Activated T-helper 17 cell treated with anti-CD3 and anti-CD28 coated beads, Interleukin-2, amount 50 U/mL, for 72 hours (primary cell): ENCODE data around the gene HCAR1. TPM values are rescaled to one million over a fixed set of nuclear protein-coding genes. Genes with fewer than 3 reads are reported as not detected.
"Not testable (repeated sequence)": the region's sequence is repeated elsewhere in the genome, so short reads cannot be mapped to it uniquely, and the experiment has no call there.

Experiments used
- ATAC-seq: fragments of 150-1000 bp; cut with Tn5 transposase; replicated peaks from 2 replicates; pipeline ENCODE4 v1.10.0; 2021; ENCODE audit warnings: mild to moderate bottlenecking, moderate library complexity
- H3K27ac Mint-ChIP-seq: one replicate; pipeline ENCODE4 v1.8.0; 2022; ENCODE audit warnings: mixed read lengths
- H3K27me3 Mint-ChIP-seq: one replicate; pipeline ENCODE4 v1.8.0; 2022; ENCODE audit warnings: mixed read lengths
- H3K36me3 Mint-ChIP-seq: one replicate; pipeline ENCODE4 v1.8.0; 2022; ENCODE audit warnings: low read depth, mild to moderate bottlenecking, mixed read lengths
- H3K4me1 Mint-ChIP-seq: one replicate; pipeline ENCODE4 v1.8.0; 2022; ENCODE audit warnings: mixed read lengths
- H3K4me3 Mint-ChIP-seq: one replicate; pipeline ENCODE4 v1.8.0; 2022; ENCODE audit warnings: mild to moderate bottlenecking, mixed read lengths
- H3K9me3 Mint-ChIP-seq: one replicate; pipeline ENCODE4 v1.8.0; 2022; ENCODE audit warnings: mixed read lengths
- total RNA-seq, 2 donors: library from RNA; stranded (reverse); gene quantifications; one replicate each; pipeline ENCODE4 v1.2.3, GENCODE V29; 2022

HCAR1 gene
- total RNA-seq, 2 donors from 2014 or later, result 0.64 TPM; not detected in 1

DNA sequence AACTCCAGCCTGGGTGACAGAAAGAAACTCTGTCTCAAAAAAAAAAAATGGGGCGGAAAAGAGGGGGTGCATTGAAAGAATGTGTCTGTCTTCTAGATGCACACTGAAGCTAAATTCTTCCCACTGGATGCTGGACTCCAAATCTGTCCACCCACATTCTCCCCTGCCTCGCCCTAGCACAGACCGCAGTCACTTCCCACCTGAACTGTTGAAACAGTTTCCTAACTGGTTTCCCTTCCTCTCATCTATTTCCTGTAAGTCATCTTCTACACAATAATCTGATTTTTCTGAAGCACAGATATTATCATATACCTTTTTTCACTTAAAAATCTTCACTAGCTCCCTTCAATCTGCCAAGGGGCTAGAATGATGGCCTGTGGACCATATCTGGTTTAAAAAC, 1.5 kb upstream of the HCAR1 start:
- H3K9me3 Mint-ChIP-seq, result no peaks in the 10 kb centered on the region
- peaks cover 28% of the 10 kb centered on the region for H3K4me1 Mint-ChIP-seq
- ATAC-seq, result peak; percentile 42
- H3K27ac Mint-ChIP-seq, result peak overlapping the region; percentile 88
- H3K27me3 Mint-ChIP-seq, result peaks cover 4% of the 10 kb centered on the region
- peak overlapping the region; percentile 59 for H3K4me3 Mint-ChIP-seq
- H3K36me3 Mint-ChIP-seq, result no peaks in the 10 kb centered on the region

DNA sequence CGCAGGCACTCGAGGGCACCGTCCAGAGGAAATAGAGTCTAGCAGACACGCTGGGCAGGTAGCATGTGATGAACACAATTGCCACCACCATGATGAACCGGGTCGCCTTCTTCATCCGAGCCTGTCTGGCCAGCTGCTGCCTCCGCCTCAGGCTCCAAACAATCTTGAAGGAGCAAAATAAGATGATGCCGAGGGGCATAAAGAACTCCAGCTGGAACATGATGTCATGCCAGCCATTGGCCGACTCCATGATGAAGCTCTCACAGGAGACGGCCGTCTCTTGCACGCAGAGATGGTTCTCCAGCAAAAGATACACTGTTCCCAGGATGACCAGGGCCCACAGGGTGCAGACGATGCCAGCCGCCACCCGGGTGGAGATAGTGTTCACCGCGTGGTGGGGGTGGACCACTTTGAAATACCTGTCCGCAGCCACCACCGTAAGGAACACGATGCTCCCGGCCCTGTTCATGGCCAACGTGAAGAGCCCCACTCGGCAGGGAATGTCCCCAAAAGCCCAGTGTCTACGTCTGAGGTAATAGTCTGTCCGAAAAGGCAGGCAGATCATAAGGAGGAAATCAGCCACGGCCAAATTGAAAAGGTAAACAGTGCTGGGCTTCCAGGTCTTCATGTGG, 945 bp downstream of the HCAR1 start:
- peaks cover 4% of the 10 kb centered on the region for H3K27me3 Mint-ChIP-seq
- no peaks in the 10 kb centered on the region for H3K36me3 Mint-ChIP-seq
- H3K4me1 Mint-ChIP-seq, result peaks cover 37% of the 10 kb centered on the region
- H3K9me3 Mint-ChIP-seq, result no peaks in the 10 kb centered on the region
- ATAC-seq, result no peak
- H3K27ac Mint-ChIP-seq, result peak overlapping the region; percentile 28
- peak overlapping the region; percentile 63 for H3K4me3 Mint-ChIP-seq

DNA sequence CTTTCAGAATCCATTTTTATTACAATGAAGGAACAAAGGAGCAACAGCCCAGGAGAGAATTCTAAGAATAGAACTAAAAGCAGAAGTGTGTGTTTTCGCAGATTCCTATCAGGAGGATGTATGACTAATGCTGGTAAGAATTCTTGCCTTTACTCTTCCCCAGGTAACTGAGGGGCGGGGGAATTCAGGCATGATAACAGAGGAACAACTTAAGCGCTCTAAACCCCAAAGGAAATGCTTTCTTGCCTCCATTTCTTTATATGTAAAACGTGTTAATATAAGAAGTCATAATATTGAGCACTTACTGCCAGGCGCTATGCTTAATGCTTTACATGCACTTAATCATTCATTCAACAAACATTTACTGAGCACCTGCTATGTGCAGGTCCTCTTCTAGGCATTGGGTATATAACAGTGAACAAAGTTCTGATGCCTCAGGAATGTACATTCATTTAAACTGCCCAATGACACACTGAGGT, 4.5 kb downstream of the HCAR1 start:
- peak; percentile 70 for ATAC-seq
- peaks cover 4% of the 10 kb centered on the region for H3K27me3 Mint-ChIP-seq
- peaks cover 29% of the 10 kb centered on the region for H3K4me1 Mint-ChIP-seq
- peak overlapping the region; percentile 69 for H3K27ac Mint-ChIP-seq
- no peaks in the 10 kb centered on the region for H3K9me3 Mint-ChIP-seq
- H3K4me3 Mint-ChIP-seq, result peak overlapping the region; percentile 72
- H3K36me3 Mint-ChIP-seq, result peaks cover 2% of the 10 kb centered on the region

DNA sequence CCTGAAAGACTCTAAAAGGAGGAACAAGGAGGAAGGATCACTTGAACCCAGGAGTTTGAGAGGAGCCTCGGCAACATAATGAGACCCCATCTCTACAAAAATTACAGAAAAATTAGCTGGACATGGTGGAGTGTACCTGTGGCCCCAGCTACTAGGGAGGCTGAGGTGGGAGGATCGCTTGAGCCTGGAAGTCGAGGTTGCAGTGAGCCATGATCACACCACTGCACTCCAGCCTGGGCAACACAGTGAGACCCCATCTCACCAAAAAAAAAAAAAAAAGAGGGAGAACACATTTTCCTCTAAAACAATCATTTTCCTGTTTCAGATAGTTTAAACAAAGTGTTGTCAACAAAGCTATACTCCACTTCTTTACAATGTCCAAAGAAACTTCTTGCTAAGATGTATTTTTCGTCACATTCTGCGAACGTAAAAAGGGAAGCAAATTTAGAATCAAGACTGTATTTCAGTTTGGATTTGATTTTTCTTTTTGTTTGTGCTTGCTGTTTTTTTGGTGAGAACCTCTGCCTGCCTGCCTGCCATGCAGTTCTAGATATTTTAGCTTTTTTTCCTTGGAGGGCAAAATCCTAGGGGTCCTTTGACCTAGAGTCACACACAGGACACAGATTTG, 5.1 kb downstream of the HCAR1 start:
- H3K27me3 Mint-ChIP-seq, result peaks cover 4% of the 10 kb centered on the region
- ATAC-seq, result no peak
- H3K36me3 Mint-ChIP-seq, result peaks cover 5% of the 10 kb centered on the region
- H3K9me3 Mint-ChIP-seq, result no peaks in the 10 kb centered on the region
- peaks cover 33% of the 10 kb centered on the region for H3K4me1 Mint-ChIP-seq
- H3K27ac Mint-ChIP-seq, result peak overlapping the region; percentile 69
- peak overlapping the region; percentile 72 for H3K4me3 Mint-ChIP-seq

DNA sequence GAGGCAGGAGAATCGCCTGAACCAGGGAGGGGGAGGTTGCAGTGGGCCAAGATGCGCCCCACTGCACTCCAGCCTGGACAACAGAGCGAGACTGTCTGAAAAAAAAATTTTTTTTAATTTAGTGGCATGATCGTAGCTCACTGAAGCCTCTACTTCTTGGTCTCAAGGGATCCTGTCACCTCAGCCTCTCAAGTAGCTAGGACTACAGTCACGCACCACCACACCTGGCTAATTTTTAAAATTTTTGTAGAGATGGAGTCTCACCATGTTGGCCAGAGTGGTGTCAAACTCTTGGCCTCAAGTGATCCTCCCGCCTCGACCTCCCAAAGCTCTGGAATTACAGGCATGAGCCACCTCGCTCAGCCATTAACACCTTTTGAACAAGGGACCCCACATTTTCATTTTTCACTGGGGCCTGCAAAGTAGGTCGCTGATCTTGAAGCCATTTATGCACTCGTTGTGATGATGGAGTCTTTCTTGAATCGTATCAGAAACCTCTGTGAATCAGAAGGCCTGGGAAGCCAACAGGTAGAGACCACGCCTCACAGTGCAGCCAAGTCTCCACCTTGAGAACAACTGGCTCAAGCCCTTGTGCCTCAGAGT, 5.9 kb downstream of the HCAR1 start:
- Mint-ChIP-seq H3K36me3 (peaks cover 5% of the 10 kb centered on the region), H3K4me3 (peak overlapping the region; percentile 72), H3K27me3 (peaks cover 8% of the 10 kb centered on the region), H3K4me1 (peaks cover 32% of the 10 kb centered on the region), H3K27ac (no peak overlapping the region), H3K9me3 (no peaks in the 10 kb centered on the region)
- ATAC-seq, result no peak

DNA sequence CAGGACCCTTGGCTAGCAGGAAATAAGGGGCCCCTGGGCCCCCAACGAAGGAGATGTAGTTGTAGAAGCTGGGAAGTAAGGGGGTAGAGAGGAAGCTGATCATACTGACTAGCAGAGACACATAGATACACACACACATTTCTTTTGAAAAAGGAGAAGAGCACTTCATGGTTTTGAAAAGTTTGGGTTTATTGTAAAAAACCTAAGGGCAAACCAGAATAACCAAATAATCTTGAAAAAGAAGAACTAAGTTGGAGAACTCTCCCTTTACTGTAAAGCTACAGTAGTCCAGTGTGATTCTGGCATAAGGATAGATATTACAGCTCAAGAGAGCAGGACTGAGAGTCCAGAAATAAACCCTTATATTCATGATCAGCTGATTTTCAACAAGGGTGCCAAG, 8.3 kb downstream of the HCAR1 start:
- H3K4me3 Mint-ChIP-seq, result peak overlapping the region; percentile 12
- H3K27ac Mint-ChIP-seq, result peak overlapping the region; percentile 85
- H3K9me3 Mint-ChIP-seq, result no peaks in the 10 kb centered on the region
- no peak for ATAC-seq
- H3K27me3 Mint-ChIP-seq, result peaks cover 3% of the 10 kb centered on the region
- H3K4me1 Mint-ChIP-seq, result peaks cover 30% of the 10 kb centered on the region
- H3K36me3 Mint-ChIP-seq, result peaks cover 5% of the 10 kb centered on the region

DNA sequence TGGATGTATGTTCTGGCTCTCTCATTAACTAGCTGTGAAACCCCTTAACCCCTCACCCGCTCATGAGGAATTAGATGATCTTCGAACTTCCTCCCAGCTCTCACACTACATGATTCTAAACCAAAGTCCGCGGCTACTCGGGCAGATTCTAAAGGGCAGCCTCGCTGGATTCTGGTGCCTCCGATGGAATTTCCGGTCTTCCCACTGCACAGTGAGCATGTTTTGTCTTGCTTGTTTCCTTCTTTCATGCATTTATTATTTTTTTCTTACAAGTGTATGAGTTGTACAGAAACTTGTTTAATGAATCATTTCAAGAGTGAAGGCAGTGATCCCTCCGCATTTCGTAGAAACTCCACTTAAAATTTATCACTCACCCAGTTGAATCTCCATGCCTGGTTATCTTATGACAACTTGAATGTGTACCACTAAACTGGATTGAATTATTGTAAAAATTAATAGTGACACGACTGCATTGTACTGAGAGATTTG, 9.5 kb downstream of the HCAR1 start:
- Mint-ChIP-seq H3K27ac (peak overlapping the region; percentile 85), H3K4me1 (peaks cover 26% of the 10 kb centered on the region), H3K27me3 (peaks cover 3% of the 10 kb centered on the region), H3K4me3 (peak overlapping the region; percentile 60), H3K9me3 (no peaks in the 10 kb centered on the region), H3K36me3 (peaks cover 5% of the 10 kb centered on the region)
- ATAC-seq, result peak; percentile 68

DNA sequence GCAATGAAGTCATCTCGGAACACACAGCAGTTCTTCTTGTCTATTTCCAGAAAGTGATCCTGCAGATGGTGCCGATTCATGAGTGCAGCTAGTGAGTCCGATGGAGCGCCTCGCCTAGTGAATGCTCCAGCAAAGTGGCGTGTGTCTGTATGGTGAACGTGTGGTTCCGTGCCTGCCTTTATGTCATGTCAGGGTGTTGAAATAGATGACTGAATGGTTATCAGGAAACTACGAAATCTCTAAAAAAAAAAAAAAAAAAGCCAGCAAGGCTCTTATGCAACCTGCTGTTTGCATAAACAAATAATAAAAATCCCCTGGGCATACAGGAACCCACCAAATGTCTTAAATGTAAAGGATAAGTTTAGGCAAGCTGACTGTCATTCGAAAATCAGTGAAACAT, 14.0 kb downstream of the HCAR1 start, which contains the start of gene HCAR3:
TSS of gene HCAR3 (minus strand) at position 154 of the 400 bp plus-strand sequence. CDS start at position 80, 74 bp downstream.
- ATAC-seq, H3K36me3 Mint-ChIP-seq: not testable (repeated sequence)

DNA sequence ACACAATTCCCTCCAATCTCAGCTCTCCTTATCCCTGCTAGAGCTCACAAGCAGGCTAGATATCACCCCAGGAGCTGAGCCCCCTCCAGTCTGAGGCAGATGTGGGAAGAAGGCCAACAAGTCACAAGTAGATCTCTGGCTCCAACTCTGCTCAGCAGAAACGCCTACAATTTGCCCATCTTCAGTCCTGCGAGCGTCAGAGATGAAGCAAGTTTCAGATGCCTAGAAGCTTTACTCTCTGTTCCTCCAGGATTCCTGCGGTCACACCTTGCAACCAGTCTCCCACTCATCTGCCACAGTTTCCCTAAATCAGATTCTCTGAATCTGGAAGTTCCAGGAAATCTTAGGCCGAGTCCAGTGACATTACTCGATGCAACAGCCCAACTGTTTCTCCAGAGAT, 15.4 kb downstream of the HCAR1 start:
- H3K9me3 Mint-ChIP-seq, H3K27me3 Mint-ChIP-seq, H3K36me3 Mint-ChIP-seq, ATAC-seq, H3K4me3 Mint-ChIP-seq, H3K4me1 Mint-ChIP-seq, H3K27ac Mint-ChIP-seq: not testable (repeated sequence)

More for the DNA sequence above, 14.0 kb downstream of the HCAR1 start, which contains the start of gene HCAR3:
- not testable (repeated sequence) for H3K9me3 Mint-ChIP-seq, H3K27me3 Mint-ChIP-seq, H3K27ac Mint-ChIP-seq, H3K4me3 Mint-ChIP-seq
- H3K4me1 Mint-ChIP-seq, result peaks cover 12% of the 10 kb centered on the region

DNA sequence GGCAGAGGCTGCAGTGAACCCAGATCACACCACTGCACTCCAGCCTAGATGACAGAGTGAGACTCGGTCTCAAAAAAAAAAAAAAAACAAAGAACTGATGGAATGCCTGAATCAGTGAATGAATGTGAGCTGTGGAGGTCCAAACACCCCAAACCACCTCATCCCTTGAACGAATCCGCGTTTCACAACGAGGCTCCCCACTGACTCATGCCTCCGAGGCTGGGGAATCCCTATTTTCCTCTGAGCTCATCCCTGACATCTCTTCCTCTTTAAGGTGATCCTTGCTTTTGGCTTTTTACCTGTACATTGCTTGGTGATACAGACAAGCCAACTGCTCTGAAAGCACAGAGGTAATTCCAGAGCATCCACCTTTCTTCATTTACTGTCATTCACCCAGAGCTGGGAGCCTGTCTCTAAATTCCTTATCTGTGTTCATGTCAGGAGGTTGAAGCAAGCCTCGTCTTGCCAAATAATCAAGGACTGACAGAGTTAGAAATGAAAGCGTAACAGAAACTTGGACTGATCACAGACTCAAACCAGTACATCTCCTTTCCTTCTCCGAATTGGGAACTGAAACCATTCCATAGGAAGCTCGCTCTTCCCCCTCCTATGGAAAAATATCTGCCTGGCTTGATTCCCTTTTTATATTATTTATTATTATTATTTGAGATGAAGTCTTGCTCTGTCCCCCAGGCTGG, 17.0 kb downstream of the HCAR1 start:
- not testable (repeated sequence) for H3K4me1 Mint-ChIP-seq, H3K4me3 Mint-ChIP-seq, H3K9me3 Mint-ChIP-seq, ATAC-seq, H3K27ac Mint-ChIP-seq, H3K27me3 Mint-ChIP-seq, H3K36me3 Mint-ChIP-seq

DNA sequence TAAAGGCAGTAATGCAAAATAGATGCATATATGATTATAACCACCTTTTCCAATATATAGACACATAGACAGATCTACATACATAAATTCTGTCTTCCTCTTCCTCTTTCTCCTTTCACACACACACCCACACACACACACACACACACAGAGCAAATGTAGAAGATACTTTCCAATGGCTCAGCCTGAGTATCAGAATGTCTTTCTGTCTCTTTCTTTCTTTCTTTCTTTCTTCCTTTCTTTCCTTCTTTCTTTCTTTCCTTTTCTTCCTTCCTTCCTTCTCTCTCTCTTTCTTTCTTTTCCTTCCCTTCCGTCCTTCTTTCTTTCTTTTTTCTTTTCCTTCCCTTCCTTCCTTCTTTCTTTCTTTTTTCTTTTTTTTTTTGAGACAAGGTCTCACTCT, 19.4 kb downstream of the HCAR1 start:
- H3K36me3 Mint-ChIP-seq, H3K4me1 Mint-ChIP-seq, ATAC-seq, H3K27ac Mint-ChIP-seq, H3K9me3 Mint-ChIP-seq, H3K27me3 Mint-ChIP-seq, H3K4me3 Mint-ChIP-seq: not testable (repeated sequence)

DNA sequence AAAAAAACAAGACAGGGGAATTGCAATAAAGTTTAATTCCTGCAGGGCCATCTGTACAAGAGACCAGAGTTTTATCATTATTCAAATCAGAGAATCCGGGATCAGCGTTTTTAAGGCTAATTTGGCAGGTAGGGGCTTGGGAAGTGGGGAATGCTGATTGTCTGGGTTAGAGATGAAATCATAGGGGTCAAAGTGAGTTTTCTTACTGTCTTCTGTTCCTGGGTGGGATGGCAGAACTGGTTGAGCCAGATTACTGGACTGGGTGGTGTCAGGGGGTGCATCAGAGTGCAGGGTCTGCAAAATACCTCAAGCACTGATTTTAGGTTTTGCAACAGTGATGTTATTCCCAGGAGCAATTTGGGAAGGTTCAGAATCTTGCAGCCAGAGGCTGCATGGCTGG, 20.3 kb downstream of the HCAR1 start:
- H3K4me1 Mint-ChIP-seq, H3K27ac Mint-ChIP-seq, H3K36me3 Mint-ChIP-seq, H3K27me3 Mint-ChIP-seq, H3K4me3 Mint-ChIP-seq, H3K9me3 Mint-ChIP-seq, ATAC-seq: not testable (repeated sequence)

DNA sequence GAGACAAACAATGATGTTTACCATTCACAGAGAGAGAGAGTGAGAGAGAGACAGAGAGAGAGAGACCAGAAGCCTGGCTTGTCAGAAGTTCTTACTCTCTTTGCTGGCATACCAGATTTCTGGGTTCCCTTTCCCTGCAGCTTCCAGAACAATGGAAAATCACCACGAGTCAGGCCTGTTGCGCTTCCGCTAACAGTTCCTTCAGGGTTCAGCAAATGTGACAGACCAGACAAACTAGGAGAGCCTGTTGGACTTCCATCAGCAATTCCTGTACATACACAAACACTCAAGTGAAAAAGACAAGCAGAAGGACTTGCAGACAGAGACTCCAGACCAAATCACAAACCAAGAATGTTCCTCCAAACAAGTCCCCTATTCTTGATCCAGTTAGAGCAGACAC, 21.4 kb downstream of the HCAR1 start:
- not testable (repeated sequence) for H3K36me3 Mint-ChIP-seq, H3K27ac Mint-ChIP-seq, H3K9me3 Mint-ChIP-seq, H3K27me3 Mint-ChIP-seq, ATAC-seq, H3K4me3 Mint-ChIP-seq, H3K4me1 Mint-ChIP-seq

DNA sequence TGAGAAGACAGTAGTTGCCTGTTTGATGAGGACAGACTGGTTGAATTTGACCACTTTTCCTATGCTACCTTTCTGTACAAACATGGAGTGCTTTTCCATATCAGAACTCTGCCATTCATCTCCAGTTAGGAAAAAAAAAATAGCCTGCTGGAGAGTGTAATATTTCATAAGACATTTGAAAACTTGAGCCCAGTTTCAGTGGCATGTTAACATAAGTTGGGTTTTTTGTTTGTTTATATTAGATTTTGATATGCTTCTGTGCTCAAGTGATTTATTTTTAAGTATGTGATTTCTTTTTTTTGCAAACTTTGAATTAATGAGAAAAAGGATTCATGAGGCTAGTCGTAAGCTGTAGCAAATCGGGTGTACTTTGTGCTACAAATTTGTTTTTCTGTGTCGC, 26.8 kb downstream of the HCAR1 start:
- H3K27ac Mint-ChIP-seq, H3K4me1 Mint-ChIP-seq, H3K27me3 Mint-ChIP-seq, H3K9me3 Mint-ChIP-seq, H3K4me3 Mint-ChIP-seq, ATAC-seq, H3K36me3 Mint-ChIP-seq: not testable (repeated sequence)
